KMS-11 (cell line): ENCODE measurements around the gene RFC5.

Experiments used
- H2AFZ ChIP-seq: fragments of 200-600 bp; sonication (generic); 2 replicates; pipeline ENCODE4 v1.6.1; 2016; ENCODE audit warnings: antibody characterized with exemption, mixed run types, low read depth
- H3K27ac ChIP-seq: fragments of 200-600 bp; sonication (generic); 2 replicates; pipeline ENCODE4 v1.6.1; 2016; ENCODE audit warnings: mild to moderate bottlenecking, mixed run types
- H3K27me3 ChIP-seq: fragments of 200-600 bp; sonication (generic); 2 replicates; pipeline ENCODE4 v1.6.1; 2017; ENCODE audit warnings: mild to moderate bottlenecking, low read depth, mixed run types, moderate library complexity; ENCODE audit not compliant: insufficient read depth
- H3K36me3 ChIP-seq: fragments of 200-600 bp; sonication (generic); 2 replicates; pipeline ENCODE4 v1.6.1; 2017; ENCODE audit warnings: mild to moderate bottlenecking, mixed run types; ENCODE audit not compliant: insufficient read depth
- H3K4me1 ChIP-seq: fragments of 200-600 bp; sonication (generic); 2 replicates; pipeline ENCODE4 v1.6.1; 2016; ENCODE audit warnings: mild to moderate bottlenecking, low read depth, mixed run types; ENCODE audit not compliant: poor library complexity, severe bottlenecking
- H3K4me2 ChIP-seq: fragments of 200-600 bp; sonication (generic); 2 replicates; pipeline ENCODE4 v1.7.0; 2016; ENCODE audit warnings: mild to moderate bottlenecking, mixed run types
- H3K4me3 ChIP-seq: fragments of 200-600 bp; sonication (generic); IDR thresholded peaks from 2 replicates; pipeline ENCODE4 v1.6.1; 2017; ENCODE audit warnings: low read depth, low read length, mixed read lengths; ENCODE audit not compliant: insufficient read depth
- H3K79me2 ChIP-seq: fragments of 200-600 bp; sonication (generic); 2 replicates; pipeline ENCODE4 v1.6.1; 2016; ENCODE audit warnings: low read depth, mixed run types; ENCODE audit not compliant: insufficient read depth
- H3K9ac ChIP-seq: fragments of 200-600 bp; sonication (generic); 2 replicates; pipeline ENCODE4 v1.6.1; 2016; ENCODE audit warnings: mild to moderate bottlenecking, mixed run types
- H4K20me1 ChIP-seq: fragments of 200-600 bp; sonication (generic); 2 replicates; pipeline ENCODE4 v1.6.1; 2016; ENCODE audit warnings: mild to moderate bottlenecking, mixed run types; ENCODE audit not compliant: insufficient read depth
- TF ChIP-seq, protein P1 (sequence below): fragments of 200-600 bp; sonication (generic); conservative IDR thresholded peaks from 2 replicates; pipeline ENCODE4 v1.6.1; 2017; ENCODE audit warnings: low read depth, mild to moderate bottlenecking, antibody characterized with exemption, low read length, moderate library complexity, mixed read lengths

RFC5 gene

DNA sequence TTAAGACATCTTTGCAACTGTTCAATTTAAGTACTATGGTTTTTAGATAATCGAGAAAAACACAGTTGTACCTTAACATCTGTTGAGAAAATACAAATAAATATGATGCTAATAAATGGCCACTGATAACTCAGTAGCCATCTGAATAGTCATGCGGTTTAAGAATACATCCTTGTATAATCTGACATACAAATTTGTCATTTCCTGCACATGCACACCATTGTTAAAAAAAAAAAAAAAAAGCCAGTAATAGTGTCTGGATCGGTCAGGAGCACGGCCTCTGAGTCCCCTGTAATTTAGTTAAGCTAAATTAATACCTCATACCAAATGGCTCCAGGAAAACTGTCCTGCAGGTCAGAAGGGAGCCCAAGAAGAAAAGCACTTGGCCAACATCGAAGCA is 16.8 kb downstream of the RFC5 start:
- peaks cover 30% of the 10 kb centered on the region for H3K4me1 ChIP-seq
- TF ChIP-seq, protein P1, sequence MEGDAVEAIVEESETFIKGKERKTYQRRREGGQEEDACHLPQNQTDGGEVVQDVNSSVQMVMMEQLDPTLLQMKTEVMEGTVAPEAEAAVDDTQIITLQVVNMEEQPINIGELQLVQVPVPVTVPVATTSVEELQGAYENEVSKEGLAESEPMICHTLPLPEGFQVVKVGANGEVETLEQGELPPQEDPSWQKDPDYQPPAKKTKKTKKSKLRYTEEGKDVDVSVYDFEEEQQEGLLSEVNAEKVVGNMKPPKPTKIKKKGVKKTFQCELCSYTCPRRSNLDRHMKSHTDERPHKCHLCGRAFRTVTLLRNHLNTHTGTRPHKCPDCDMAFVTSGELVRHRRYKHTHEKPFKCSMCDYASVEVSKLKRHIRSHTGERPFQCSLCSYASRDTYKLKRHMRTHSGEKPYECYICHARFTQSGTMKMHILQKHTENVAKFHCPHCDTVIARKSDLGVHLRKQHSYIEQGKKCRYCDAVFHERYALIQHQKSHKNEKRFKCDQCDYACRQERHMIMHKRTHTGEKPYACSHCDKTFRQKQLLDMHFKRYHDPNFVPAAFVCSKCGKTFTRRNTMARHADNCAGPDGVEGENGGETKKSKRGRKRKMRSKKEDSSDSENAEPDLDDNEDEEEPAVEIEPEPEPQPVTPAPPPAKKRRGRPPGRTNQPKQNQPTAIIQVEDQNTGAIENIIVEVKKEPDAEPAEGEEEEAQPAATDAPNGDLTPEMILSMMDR = no peak
- no peak overlapping the region for H3K27ac ChIP-seq
- H3K36me3 ChIP-seq = no peaks in the 10 kb centered on the region
- H3K79me2 ChIP-seq = no peaks in the 10 kb centered on the region
- no peak overlapping the region for H3K9ac ChIP-seq
- no peak overlapping the region for H3K4me3 ChIP-seq
- no peak overlapping the region for H3K4me2 ChIP-seq
- no peaks in the 10 kb centered on the region for H4K20me1 ChIP-seq
- H3K27me3 ChIP-seq = no peaks in the 10 kb centered on the region
- H2AFZ ChIP-seq = no peak overlapping the region

DNA sequence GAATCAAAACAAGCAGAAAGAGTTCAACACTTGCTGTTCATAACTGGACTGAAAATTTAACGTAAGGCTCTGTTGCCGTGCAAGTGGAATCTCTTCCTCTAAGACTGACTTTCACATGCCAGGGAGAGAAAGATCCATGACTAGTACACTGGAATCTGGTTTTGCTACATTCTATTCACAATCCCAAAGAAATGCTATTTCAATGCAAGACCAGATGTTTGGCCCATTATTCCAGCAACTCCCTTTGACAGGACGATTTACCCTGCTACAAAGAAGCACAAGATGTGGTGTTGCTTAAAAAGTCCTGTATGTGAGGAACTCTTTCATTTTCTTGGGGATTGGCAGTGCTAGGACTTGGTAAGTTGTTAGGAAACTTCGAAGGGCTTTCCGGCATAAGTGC is 17.4 kb downstream of the RFC5 start:
- TF ChIP-seq, protein P1 = no peak
- no peak overlapping the region for H3K4me2 ChIP-seq

DNA sequence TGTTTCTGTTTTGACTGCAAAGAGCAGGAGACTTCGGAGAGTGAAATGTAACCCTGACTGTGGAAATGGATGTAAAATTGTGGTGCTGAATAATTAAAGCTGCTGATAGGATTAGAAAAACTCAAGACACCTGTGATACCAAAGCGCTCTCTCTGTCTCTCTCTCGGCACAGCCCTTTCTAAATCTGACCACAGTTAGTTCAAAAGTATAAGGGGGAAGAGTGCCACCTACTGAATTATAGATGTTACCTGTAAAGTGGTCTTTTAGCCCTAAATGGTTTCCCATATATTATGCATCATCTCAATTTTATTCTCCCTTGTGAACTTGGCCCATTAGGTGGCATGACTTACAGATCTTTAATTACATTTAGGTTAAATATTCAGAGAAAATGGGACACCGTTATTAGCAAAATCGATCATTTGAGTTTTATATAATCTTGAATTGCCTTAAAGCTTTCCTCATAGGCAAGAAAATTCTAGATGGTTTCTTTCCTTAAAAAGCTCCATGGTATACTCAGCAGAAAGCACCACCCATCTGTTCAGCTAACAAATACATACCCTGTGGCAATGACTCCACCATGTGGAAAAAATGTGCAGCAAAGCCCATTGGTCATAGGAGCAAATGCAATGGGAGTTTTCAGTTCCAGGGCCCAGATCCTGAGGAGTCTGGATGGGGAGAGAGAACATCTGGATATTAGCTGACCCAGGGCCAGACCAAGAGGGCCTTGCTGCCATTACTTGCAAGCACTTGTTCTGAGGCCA is 18.1 kb downstream of the RFC5 start:
- TF ChIP-seq, protein P1 = no peak
- no peaks in the 10 kb centered on the region for H3K36me3 ChIP-seq
- H2AFZ ChIP-seq = no peak overlapping the region
- no peaks in the 10 kb centered on the region for H3K79me2 ChIP-seq
- no peak overlapping the region for H3K4me2 ChIP-seq
- no peaks in the 10 kb centered on the region for H4K20me1 ChIP-seq
- no peaks in the 10 kb centered on the region for H3K27me3 ChIP-seq
- peaks cover 30% of the 10 kb centered on the region for H3K4me1 ChIP-seq
- H3K27ac ChIP-seq = peak overlapping the region; percentile 21; the same call in 1 of the 2 replicates
- no peak overlapping the region for H3K4me3 ChIP-seq
- no peak overlapping the region for H3K9ac ChIP-seq

More for the DNA sequence above, 17.4 kb downstream of the RFC5 start:
- H3K4me3 ChIP-seq = no peak overlapping the region
- no peak overlapping the region for H3K9ac ChIP-seq
- no peak overlapping the region; the same call in 1 of the 2 replicates for H3K27ac ChIP-seq
- H2AFZ ChIP-seq = no peak overlapping the region
- peaks cover 30% of the 10 kb centered on the region for H3K4me1 ChIP-seq
- H4K20me1 ChIP-seq = no peaks in the 10 kb centered on the region
- no peaks in the 10 kb centered on the region for H3K36me3 ChIP-seq
- no peaks in the 10 kb centered on the region for H3K27me3 ChIP-seq
- H3K79me2 ChIP-seq = no peaks in the 10 kb centered on the region

DNA sequence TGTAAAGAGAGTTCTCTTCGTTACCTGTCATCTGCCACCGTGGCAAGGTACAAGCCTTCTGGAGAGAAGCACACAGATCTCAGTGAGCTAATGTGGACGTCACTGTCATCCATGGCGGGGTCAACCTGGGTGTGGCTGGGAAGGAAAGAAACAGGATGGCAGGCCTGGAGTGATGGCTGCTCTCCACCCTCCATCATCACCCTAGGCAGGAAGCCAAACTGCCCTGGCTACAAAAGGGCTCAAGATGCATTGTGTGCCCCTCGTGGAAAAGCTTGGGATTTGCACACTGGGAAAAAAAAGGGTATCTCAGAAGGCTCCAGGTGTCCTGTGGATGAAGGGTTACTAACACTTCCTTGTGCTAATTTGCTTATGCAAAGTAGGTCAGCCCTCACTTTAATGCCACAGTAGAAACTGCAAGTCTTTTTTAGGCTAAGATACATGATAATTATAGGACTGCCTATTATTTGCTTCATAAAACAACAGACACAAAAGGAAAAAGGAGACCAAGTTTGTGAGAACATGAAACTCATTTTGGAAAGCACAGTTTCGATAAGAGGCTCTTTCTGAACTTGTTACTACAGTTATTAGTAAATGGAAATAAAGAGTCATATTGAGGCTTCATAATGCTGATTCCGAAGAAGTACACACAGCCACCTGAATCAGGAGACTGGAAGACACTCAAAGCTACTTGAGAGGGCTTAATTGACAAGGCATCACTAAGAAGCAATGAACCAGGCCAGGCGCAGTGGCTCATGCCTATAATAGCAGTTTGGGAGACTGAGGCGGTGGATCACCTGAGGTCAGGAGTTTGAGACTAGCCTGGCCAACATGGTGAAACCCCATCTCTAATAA is 18.9 kb downstream of the RFC5 start:
- no peaks in the 10 kb centered on the region for H3K79me2 ChIP-seq
- peaks cover 30% of the 10 kb centered on the region for H3K4me1 ChIP-seq
- no peak overlapping the region for H3K4me3 ChIP-seq
- no peak overlapping the region for H3K4me2 ChIP-seq
- no peak overlapping the region for H2AFZ ChIP-seq
- H3K9ac ChIP-seq = no peak overlapping the region
- H3K27me3 ChIP-seq = no peaks in the 10 kb centered on the region
- no peaks in the 10 kb centered on the region for H4K20me1 ChIP-seq
- H3K36me3 ChIP-seq = no peaks in the 10 kb centered on the region
- TF ChIP-seq, protein P1 = no peak
- peak overlapping the region; percentile 21; the same call in 1 of the 2 replicates for H3K27ac ChIP-seq
